Measurements from ENCODE around the gene AGTPBP1.

- no peak for TF ChIP-seq POLR2AphosphoS5 (IDR thresholded peaks at IDR 0.05; ENCODE audit: low read depth, low read length)
- TF ChIP-seq POLR2A (IDR thresholded peaks at IDR 0.05; ENCODE audit: low read depth, low read length), result no peak
These were observed 79.2 kb downstream of the AGTPBP1 start for GRCh38 chr9:85662573-85662972.

All from GM12892 (cell line).